ENCODE data around the gene GPC5. TPM values are rescaled to one million over a fixed set of nuclear protein-coding genes. Genes with fewer than 3 reads are reported as not detected.

GPC5 gene
- total RNA-seq, 2 donors from 2014 or later: 0.22 to 0.51 TPM

- Mint-ChIP-seq H3K27me3 (ENCODE audit: insufficient read depth) (no peaks in the 10 kb centered on the region), H3K4me3 (no peak overlapping the region), H3K4me1 (no peaks in the 10 kb centered on the region), H3K9me3 (no peaks in the 10 kb centered on the region), H3K36me3 (ENCODE audit: low read depth) (no peaks in the 10 kb centered on the region), H3K27ac (no peak overlapping the region)
- Histone ChIP-seq H3K36me3 (ENCODE audit: control insufficient read depth, insufficient read depth, low read length) (no peaks in the 10 kb centered on the region), H3K27me3 (ENCODE audit: control insufficient read depth, insufficient read depth, low read length, poor library complexity, severe bottlenecking) (no peaks in the 10 kb centered on the region), H3K27ac (ENCODE audit: low read depth, low read length) (no peak overlapping the region), H3K9ac (ENCODE audit: extremely low read depth, low read length, poor library complexity, severe bottlenecking) (no peak overlapping the region), H3K4me3 (ENCODE audit: low read length) (no peak overlapping the region), H3K9me3 (ENCODE audit: control insufficient read depth, low read length) (no peaks in the 10 kb centered on the region), H3K4me1 (ENCODE audit: control insufficient read depth, insufficient read depth, low read length) (no peaks in the 10 kb centered on the region)
- no peak for DNase-seq
- TF ChIP-seq CTCF (conservative IDR thresholded peaks at IDR 0.05): no peak
Measured at GRCh38 chr13:91868351-91868750, 469.9 kb downstream of the GPC5 start.

- Histone ChIP-seq H3K9ac (ENCODE audit: extremely low read depth, low read length, poor library complexity, severe bottlenecking) (no peak overlapping the region), H3K4me3 (ENCODE audit: low read length) (no peak overlapping the region), H3K27ac (ENCODE audit: low read depth, low read length) (no peak overlapping the region), H3K9me3 (ENCODE audit: control insufficient read depth, low read length) (no peaks in the 10 kb centered on the region), H3K27me3 (ENCODE audit: control insufficient read depth, insufficient read depth, low read length, poor library complexity, severe bottlenecking) (no peaks in the 10 kb centered on the region), H3K4me1 (ENCODE audit: control insufficient read depth, insufficient read depth, low read length) (peaks cover 3% of the 10 kb centered on the region), H3K36me3 (ENCODE audit: control insufficient read depth, insufficient read depth, low read length) (no peaks in the 10 kb centered on the region)
- Mint-ChIP-seq H3K9me3 (no peaks in the 10 kb centered on the region), H3K36me3 (ENCODE audit: low read depth) (no peaks in the 10 kb centered on the region), H3K27me3 (ENCODE audit: insufficient read depth) (no peaks in the 10 kb centered on the region), H3K4me3 (no peak overlapping the region), H3K4me1 (peaks cover 6% of the 10 kb centered on the region), H3K27ac (no peak overlapping the region)
- TF ChIP-seq CTCF (conservative IDR thresholded peaks at IDR 0.05): no peak
- WGBS, 2 experiments (ENCODE audit: insufficient coverage in 1 of 2, insufficient read length in 1 of 2): 89% methylated on average over 2 of the region's 3 CpGs; no CpG with 5 or more reads in 1 of the 2 experiments
- DNase-seq: no peak
Measured at GRCh38 chr13:91878491-91878890, 480.1 kb downstream of the GPC5 start.

GRCh38 chr13:91879360-91879759 lies 480.9 kb downstream of the GPC5 start:
- Histone ChIP-seq H3K9me3 (ENCODE audit: control insufficient read depth, low read length) (no peaks in the 10 kb centered on the region), H3K9ac (ENCODE audit: extremely low read depth, low read length, poor library complexity, severe bottlenecking) (no peak overlapping the region), H3K27ac (ENCODE audit: low read depth, low read length) (no peak overlapping the region), H3K27me3 (ENCODE audit: control insufficient read depth, insufficient read depth, low read length, poor library complexity, severe bottlenecking) (no peaks in the 10 kb centered on the region), H3K4me1 (ENCODE audit: control insufficient read depth, insufficient read depth, low read length) (peaks cover 3% of the 10 kb centered on the region), H3K4me3 (ENCODE audit: low read length) (no peak overlapping the region), H3K36me3 (ENCODE audit: control insufficient read depth, insufficient read depth, low read length) (no peaks in the 10 kb centered on the region)
- DNase-seq: no peak
- peaks cover 6% of the 10 kb centered on the region for H3K4me1 Mint-ChIP-seq
- H3K4me3 Mint-ChIP-seq: no peak overlapping the region
- H3K9me3 Mint-ChIP-seq: no peaks in the 10 kb centered on the region
- 100% methylated on average over 1 of the region's 2 CpGs; no CpG with 5 or more reads in 1 of the 2 experiments for WGBS, 2 experiments (ENCODE audit: insufficient coverage in 1 of 2, insufficient read length in 1 of 2)
- no peak overlapping the region for H3K27ac Mint-ChIP-seq
- no peak for TF ChIP-seq CTCF (conservative IDR thresholded peaks at IDR 0.05)
- H3K36me3 Mint-ChIP-seq (ENCODE audit: low read depth): no peaks in the 10 kb centered on the region
- H3K27me3 Mint-ChIP-seq (ENCODE audit: insufficient read depth): no peaks in the 10 kb centered on the region
